Neural cell (in vitro differentiated cells): Measurements from ENCODE around the gene HORMAD2. TPM values are rescaled to one million over a fixed set of nuclear protein-coding genes. Genes with fewer than 3 reads are reported as not detected.

Source experiments
- H2AFZ ChIP-seq: fragments of 200-600, 300-800 bp; sonication (generic), shearing (Covaris generic); 2 replicates; pipeline ENCODE4 v1.6.0; 2014; ENCODE audit warnings: low read depth, mild to moderate bottlenecking, antibody characterized with exemption, low read length, moderate library complexity
- H3F3A ChIP-seq: fragments of 200-600 bp; shearing (Covaris generic); 2 replicates; pipeline ENCODE4 v1.6.1; 2016; ENCODE audit warnings: mild to moderate bottlenecking, moderate library complexity, mixed read lengths, antibody characterized with exemption, low read length; ENCODE audit not compliant: insufficient read depth, poor library complexity, severe bottlenecking
- H3K27ac ChIP-seq: fragments of 200-600, 300-800 bp; sonication (generic), shearing (Covaris generic); 2 replicates; pipeline ENCODE4 v1.5.1; 2014; ENCODE audit warnings: mild to moderate bottlenecking, low read length, moderate library complexity
- H3K27me3 ChIP-seq: fragments of 300-800, 200-600 bp; sonication (generic), shearing (Covaris generic); 2 replicates; pipeline ENCODE4 v1.6.0; 2014; ENCODE audit warnings: mild to moderate bottlenecking, low read depth, low read length, moderate library complexity; ENCODE audit not compliant: insufficient read depth
- H3K36me3 ChIP-seq: fragments of 300-800, 200-600 bp; sonication (generic), shearing (Covaris generic); 2 replicates; pipeline ENCODE4 v1.5.1; 2014; ENCODE audit warnings: mild to moderate bottlenecking, antibody characterized with exemption, low read length, moderate library complexity; ENCODE audit not compliant: insufficient read depth
- H3K4me2 ChIP-seq: fragments of 300-800, 200-600 bp; sonication (generic), shearing (Covaris generic); 2 replicates; pipeline ENCODE4 v1.6.0; 2014; ENCODE audit warnings: mild to moderate bottlenecking, low read length
- H3K4me3 ChIP-seq: fragments of 300-800, 200-600 bp; sonication (generic), shearing (Covaris generic); 2 replicates; pipeline ENCODE4 v1.5.1; 2014; ENCODE audit warnings: mild to moderate bottlenecking, low read length, moderate library complexity
- H3K79me2 ChIP-seq: fragments of 200-600 bp; shearing (Covaris generic); replicated peaks from 2 replicates; pipeline ENCODE4 v1.6.0; 2014; ENCODE audit warnings: mild to moderate bottlenecking, low read length, moderate library complexity; ENCODE audit not compliant: insufficient read depth
- H3K9ac ChIP-seq: fragments of 300-800, 200-600 bp; sonication (generic), shearing (Covaris generic); 2 replicates; pipeline ENCODE4 v1.6.1; 2016; ENCODE audit warnings: mild to moderate bottlenecking, low read length, mixed read lengths
- H3K9me2 ChIP-seq: fragments of 200-600 bp; shearing (Covaris generic); 2 replicates; pipeline ENCODE4 v1.6.1; 2016; ENCODE audit warnings: mild to moderate bottlenecking, low read length, mixed read lengths; ENCODE audit not compliant: insufficient read depth
- H3K9me3 ChIP-seq: fragments of 200-600, 300-800 bp; sonication (generic), shearing (Covaris generic); 2 replicates; pipeline ENCODE4 v1.6.1; 2016; ENCODE audit warnings: mild to moderate bottlenecking, mixed run types, low read length, moderate library complexity, mixed read lengths
- H4K20me1 ChIP-seq: fragments of 200-600 bp; shearing (Covaris generic); 2 replicates; pipeline ENCODE4 v1.6.1; 2016; ENCODE audit warnings: mild to moderate bottlenecking, mixed run types; ENCODE audit not compliant: insufficient read depth
- EP300 ChIP-seq: fragments of 450-650 bp; conservative IDR thresholded peaks from 2 replicates; pipeline ENCODE4 v1.6.1; 2014; ENCODE audit warnings: antibody characterized with exemption, mild to moderate bottlenecking, moderate library complexity; ENCODE audit not compliant: poor library complexity, severe bottlenecking
- EZH2 ChIP-seq: fragments of 200-600, 300-800 bp; shearing (Covaris generic), sonication (generic); IDR thresholded peaks from 2 replicates; pipeline ENCODE4 v1.6.1; 2014; ENCODE audit warnings: antibody characterized with exemption, low read length, borderline replicate concordance, mild to moderate bottlenecking; ENCODE audit not compliant: insufficient read depth, poor library complexity, severe bottlenecking
- MXI1 ChIP-seq: fragments of 450-650 bp; conservative IDR thresholded peaks from 2 replicates; pipeline ENCODE4 v1.6.1; 2014; ENCODE audit warnings: antibody characterized with exemption, mild to moderate bottlenecking; ENCODE audit not compliant: poor library complexity, severe bottlenecking
- POLR2AphosphoS5 ChIP-seq: IDR thresholded peaks from 2 replicates; pipeline ENCODE4 v1.6.1; 2012
- RAD21 ChIP-seq: fragments of 450-650 bp; conservative IDR thresholded peaks from 2 replicates; pipeline ENCODE4 v1.6.1; 2014; ENCODE audit warnings: antibody characterized with exemption, mild to moderate bottlenecking, moderate library complexity
- SMC3 ChIP-seq: fragments of 450-650 bp; conservative IDR thresholded peaks from 2 replicates; pipeline ENCODE4 v1.6.1; 2014; ENCODE audit warnings: antibody characterized with exemption, mild to moderate bottlenecking, moderate library complexity; ENCODE audit not compliant: poor library complexity
- TAF1 ChIP-seq: IDR thresholded peaks from 2 replicates; pipeline ENCODE4 v1.6.1; 2012; ENCODE audit warnings: low read depth
- polyA plus RNA-seq: library from polyadenylated mRNA; depleted of rRNA; stranded (reverse); fragments of >200 nt; gene quantifications from 2 replicates; pipeline ENCODE4 v1.2.3, GENCODE V29; 2014
- TF ChIP-seq, protein P1 (sequence below): IDR thresholded peaks from 2 replicates; pipeline ENCODE4 v1.6.1; 2012; ENCODE audit warnings: borderline replicate concordance
- TF ChIP-seq, protein P2 (sequence below): fragments of 450-650 bp; IDR thresholded peaks from 2 replicates; pipeline ENCODE4 v1.5.1; 2014; ENCODE audit warnings: antibody characterized with exemption, mild to moderate bottlenecking, moderate library complexity; ENCODE audit not compliant: poor library complexity, severe bottlenecking

The HORMAD2 gene
- polyA plus RNA-seq, 1 donor from 2014 or later: 1.2 TPM

GRCh38 chr22:30204742-30205111 lies 124.5 kb downstream of the HORMAD2 start:
- H2AFZ ChIP-seq: no peak overlapping the region
- no peaks in the 10 kb centered on the region for H4K20me1 ChIP-seq
- no peak overlapping the region for H3K27ac ChIP-seq
- no peak overlapping the region for H3K4me3 ChIP-seq
- H3F3A ChIP-seq: no peaks in the 10 kb centered on the region
- TF ChIP-seq MXI1 (no peak), TAF1 (no peak), SMC3 (no peak), EZH2 (no peak), EP300 (no peak), POLR2AphosphoS5 (no peak), RAD21 (no peak)
- TF ChIP-seq, protein P1, sequence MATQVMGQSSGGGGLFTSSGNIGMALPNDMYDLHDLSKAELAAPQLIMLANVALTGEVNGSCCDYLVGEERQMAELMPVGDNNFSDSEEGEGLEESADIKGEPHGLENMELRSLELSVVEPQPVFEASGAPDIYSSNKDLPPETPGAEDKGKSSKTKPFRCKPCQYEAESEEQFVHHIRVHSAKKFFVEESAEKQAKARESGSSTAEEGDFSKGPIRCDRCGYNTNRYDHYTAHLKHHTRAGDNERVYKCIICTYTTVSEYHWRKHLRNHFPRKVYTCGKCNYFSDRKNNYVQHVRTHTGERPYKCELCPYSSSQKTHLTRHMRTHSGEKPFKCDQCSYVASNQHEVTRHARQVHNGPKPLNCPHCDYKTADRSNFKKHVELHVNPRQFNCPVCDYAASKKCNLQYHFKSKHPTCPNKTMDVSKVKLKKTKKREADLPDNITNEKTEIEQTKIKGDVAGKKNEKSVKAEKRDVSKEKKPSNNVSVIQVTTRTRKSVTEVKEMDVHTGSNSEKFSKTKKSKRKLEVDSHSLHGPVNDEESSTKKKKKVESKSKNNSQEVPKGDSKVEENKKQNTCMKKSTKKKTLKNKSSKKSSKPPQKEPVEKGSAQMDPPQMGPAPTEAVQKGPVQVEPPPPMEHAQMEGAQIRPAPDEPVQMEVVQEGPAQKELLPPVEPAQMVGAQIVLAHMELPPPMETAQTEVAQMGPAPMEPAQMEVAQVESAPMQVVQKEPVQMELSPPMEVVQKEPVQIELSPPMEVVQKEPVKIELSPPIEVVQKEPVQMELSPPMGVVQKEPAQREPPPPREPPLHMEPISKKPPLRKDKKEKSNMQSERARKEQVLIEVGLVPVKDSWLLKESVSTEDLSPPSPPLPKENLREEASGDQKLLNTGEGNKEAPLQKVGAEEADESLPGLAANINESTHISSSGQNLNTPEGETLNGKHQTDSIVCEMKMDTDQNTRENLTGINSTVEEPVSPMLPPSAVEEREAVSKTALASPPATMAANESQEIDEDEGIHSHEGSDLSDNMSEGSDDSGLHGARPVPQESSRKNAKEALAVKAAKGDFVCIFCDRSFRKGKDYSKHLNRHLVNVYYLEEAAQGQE: no peak
- TF ChIP-seq, protein P2, sequence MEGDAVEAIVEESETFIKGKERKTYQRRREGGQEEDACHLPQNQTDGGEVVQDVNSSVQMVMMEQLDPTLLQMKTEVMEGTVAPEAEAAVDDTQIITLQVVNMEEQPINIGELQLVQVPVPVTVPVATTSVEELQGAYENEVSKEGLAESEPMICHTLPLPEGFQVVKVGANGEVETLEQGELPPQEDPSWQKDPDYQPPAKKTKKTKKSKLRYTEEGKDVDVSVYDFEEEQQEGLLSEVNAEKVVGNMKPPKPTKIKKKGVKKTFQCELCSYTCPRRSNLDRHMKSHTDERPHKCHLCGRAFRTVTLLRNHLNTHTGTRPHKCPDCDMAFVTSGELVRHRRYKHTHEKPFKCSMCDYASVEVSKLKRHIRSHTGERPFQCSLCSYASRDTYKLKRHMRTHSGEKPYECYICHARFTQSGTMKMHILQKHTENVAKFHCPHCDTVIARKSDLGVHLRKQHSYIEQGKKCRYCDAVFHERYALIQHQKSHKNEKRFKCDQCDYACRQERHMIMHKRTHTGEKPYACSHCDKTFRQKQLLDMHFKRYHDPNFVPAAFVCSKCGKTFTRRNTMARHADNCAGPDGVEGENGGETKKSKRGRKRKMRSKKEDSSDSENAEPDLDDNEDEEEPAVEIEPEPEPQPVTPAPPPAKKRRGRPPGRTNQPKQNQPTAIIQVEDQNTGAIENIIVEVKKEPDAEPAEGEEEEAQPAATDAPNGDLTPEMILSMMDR: no peak
- no peak overlapping the region for H3K4me2 ChIP-seq
- H3K79me2 ChIP-seq: no peaks in the 10 kb centered on the region
- H3K9ac ChIP-seq: no peak overlapping the region
- no peaks in the 10 kb centered on the region for H3K9me3 ChIP-seq
- H3K9me2 ChIP-seq: no peaks in the 10 kb centered on the region
- no peaks in the 10 kb centered on the region for H3K36me3 ChIP-seq
- H3K27me3 ChIP-seq: no peaks in the 10 kb centered on the region

DNA sequence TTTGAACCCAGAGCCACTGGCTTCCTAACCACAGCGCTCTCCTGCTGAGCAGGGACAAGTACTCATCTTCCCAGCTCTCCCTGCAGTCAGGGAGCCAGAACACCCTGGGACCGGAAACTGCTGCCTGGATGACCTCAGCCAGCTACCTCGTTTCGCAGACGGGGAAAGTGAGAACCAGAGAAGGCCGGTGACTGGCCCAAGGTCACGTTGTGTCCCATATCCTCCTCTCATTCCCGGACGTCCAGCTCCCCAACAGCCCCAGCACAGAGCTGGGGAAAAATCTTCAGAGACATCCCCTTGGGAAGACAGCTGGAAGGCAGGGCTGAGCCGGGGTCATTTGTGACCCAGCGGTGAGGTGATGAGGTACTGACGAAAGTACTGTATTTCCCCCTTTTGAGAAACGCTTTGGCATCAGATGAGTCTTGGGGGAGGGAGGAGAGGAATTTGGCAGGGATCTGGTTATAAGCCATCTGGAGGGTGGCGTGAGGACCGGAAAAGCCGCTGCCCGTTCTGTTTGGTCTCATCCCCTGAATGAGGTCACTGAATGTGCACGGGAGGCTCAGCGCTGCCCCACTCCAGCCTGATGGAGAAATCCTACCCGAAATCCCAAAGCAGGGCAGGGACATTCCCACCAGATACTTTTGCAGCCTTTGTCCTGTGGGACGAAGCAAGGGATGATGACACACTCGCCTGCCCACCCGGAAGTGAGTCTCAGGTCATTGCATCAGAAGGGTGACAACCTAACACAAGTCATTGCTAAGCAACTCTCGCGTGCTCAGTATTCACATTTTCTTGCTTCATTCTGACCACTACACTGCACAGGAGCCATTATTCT lies 125.2 kb downstream of the HORMAD2 start:
- TF ChIP-seq POLR2AphosphoS5 (no peak), MXI1 (no peak), TAF1 (no peak), SMC3 (no peak), EP300 (no peak)
- TF ChIP-seq, protein P1: no peak
- TF ChIP-seq, protein P2: no peak
- Histone ChIP-seq H3K4me3 (no peak overlapping the region), H3K79me2 (no peaks in the 10 kb centered on the region), H2AFZ (no peak overlapping the region), H3K9me3 (no peaks in the 10 kb centered on the region), H3K27ac (no peak overlapping the region), H3K27me3 (no peaks in the 10 kb centered on the region), H3K9ac (no peak overlapping the region), H4K20me1 (no peaks in the 10 kb centered on the region), H3K9me2 (no peaks in the 10 kb centered on the region), H3F3A (no peaks in the 10 kb centered on the region), H3K36me3 (no peaks in the 10 kb centered on the region), H3K4me2 (no peak overlapping the region)
